ENCODE data around the gene ZYG11B. TPM values are rescaled to one million over a fixed set of nuclear protein-coding genes. Genes with fewer than 3 reads are reported as not detected.
"Not testable (repeated sequence)": the region's sequence is repeated elsewhere in the genome, so short reads cannot be mapped to it uniquely, and the experiment has no call there.

ZYG11B gene
- total RNA-seq, 4 donors from 2014 or later = 23.4 to 46.2 (median 42.1) TPM

GRCh38 chr1:52834798-52835197 is 108.5 kb downstream of the ZYG11B start:
- no peak for TF ChIP-seq CTCF (IDR thresholded peaks at IDR 0.05)
- ATAC-seq (ENCODE audit: low FRiP score) = no peak
- DNase-seq (ENCODE audit: low spot score) = no peak

GRCh38 chr1:52836035-52836434 is 109.8 kb downstream of the ZYG11B start:
- DNase-seq (ENCODE audit: low spot score) (no peak), ATAC-seq (ENCODE audit: low FRiP score) (no peak)
- no peak for TF ChIP-seq CTCF (IDR thresholded peaks at IDR 0.05)

- ATAC-seq (ENCODE audit: low FRiP score); DNase-seq (ENCODE audit: low spot score): not testable (repeated sequence)
These were observed 112.9 kb downstream of the ZYG11B start for GRCh38 chr1:52839175-52839574.

GRCh38 chr1:52842643-52843310 is 116.5 kb downstream of the ZYG11B start, which contains the start of gene ZYG11A:
Gene ZYG11A (plus strand): TSS chr1:52842760. CDS start chr1:52842884, 124 bp downstream.
- ATAC-seq (ENCODE audit: low FRiP score) (peak; percentile 87), DNase-seq (ENCODE audit: low spot score) (no peak)
- TF ChIP-seq CTCF (IDR thresholded peaks at IDR 0.05) = no peak

- DNase-seq (ENCODE audit: low spot score); ATAC-seq (ENCODE audit: low FRiP score): not testable (repeated sequence)
These were observed 118.9 kb downstream of the ZYG11B start for GRCh38 chr1:52845119-52845518.

- no peak for TF ChIP-seq CTCF (IDR thresholded peaks at IDR 0.05)
- DNase-seq (ENCODE audit: low spot score) = no peak
- ATAC-seq (ENCODE audit: low FRiP score) = no peak
These were observed 122.2 kb downstream of the ZYG11B start for GRCh38 chr1:52848423-52848822.

- no peak for TF ChIP-seq CTCF (IDR thresholded peaks at IDR 0.05)
- DNase-seq (ENCODE audit: low spot score) = no peak
- no peak for ATAC-seq (ENCODE audit: low FRiP score)
These were observed 124.7 kb downstream of the ZYG11B start for GRCh38 chr1:52850951-52851350.

GRCh38 chr1:52852854-52853253 is 126.6 kb downstream of the ZYG11B start:
- no peak for TF ChIP-seq CTCF (IDR thresholded peaks at IDR 0.05)
- ATAC-seq (ENCODE audit: low FRiP score) (no peak), DNase-seq (ENCODE audit: low spot score) (no peak)

All from omental fat pad (tissue), 4 donors.